Type B pancreatic cell (in vitro differentiated cells): ENCODE results near the gene ARHGEF37. TPM values are rescaled to one million over a fixed set of nuclear protein-coding genes. Genes with fewer than 3 reads are reported as not detected.

ENCODE experiments used
- DNase-seq: peaks from one replicate; pipeline ENCODE4 v3.0.0; 2021; ENCODE audit warnings: mixed read lengths; ENCODE audit not compliant: unreplicated experiment; ENCODE audit errors: extremely low spot score
- H3K27ac Mint-ChIP-seq: 2 replicates; pipeline ENCODE4 v1.8.0; 2021; ENCODE audit warnings: mild to moderate bottlenecking, mixed read lengths
- H3K27me3 Mint-ChIP-seq: 2 replicates; pipeline ENCODE4 v1.8.0; 2021; ENCODE audit warnings: mixed read lengths
- H3K36me3 Mint-ChIP-seq: 2 replicates; pipeline ENCODE4 v1.8.0; 2021; ENCODE audit warnings: mixed read lengths
- H3K4me1 Mint-ChIP-seq: one replicate; pipeline ENCODE4 v1.8.0; 2021; ENCODE audit warnings: mixed read lengths; ENCODE audit not compliant: unreplicated experiment
- H3K4me3 Mint-ChIP-seq: 2 replicates; pipeline ENCODE4 v1.8.0; 2021; ENCODE audit warnings: mild to moderate bottlenecking, mixed read lengths
- H3K9me3 Mint-ChIP-seq: 2 replicates; pipeline ENCODE4 v1.8.0; 2021; ENCODE audit warnings: mixed read lengths
- CTCF ChIP-seq: fragments of 200-600 bp; sonication (generic); conservative IDR thresholded peaks from 2 replicates; pipeline ENCODE4 v1.5.0; 2021; ENCODE audit warnings: antibody characterized with exemption, mild to moderate bottlenecking
- total RNA-seq: library from RNA; stranded (reverse); gene quantifications from 2 replicates; pipeline ENCODE4 v1.2.1, GENCODE V29; 2021; ENCODE audit warnings: low replicate concordance

ARHGEF37 gene
- total RNA-seq, 1 donor from 2014 or later: 7.1 TPM

GRCh38 chr5:149631506-149631905, 50.2 kb downstream of the ARHGEF37 start:
- no peaks in the 10 kb centered on the region for H3K9me3 Mint-ChIP-seq
- DNase-seq: no peak
- no peak overlapping the region for H3K27ac Mint-ChIP-seq
- no peaks in the 10 kb centered on the region for H3K27me3 Mint-ChIP-seq
- H3K36me3 Mint-ChIP-seq: no peaks in the 10 kb centered on the region
- no peak for TF ChIP-seq CTCF
- H3K4me3 Mint-ChIP-seq: no peak overlapping the region
- peaks cover 18% of the 10 kb centered on the region for H3K4me1 Mint-ChIP-seq

- H3K36me3 Mint-ChIP-seq: no peaks in the 10 kb centered on the region
- H3K9me3 Mint-ChIP-seq: no peaks in the 10 kb centered on the region
- peak overlapping the region; percentile 48 for H3K27ac Mint-ChIP-seq
- no peak overlapping the region for H3K4me3 Mint-ChIP-seq
- no peak for DNase-seq
- H3K27me3 Mint-ChIP-seq: peaks cover 2% of the 10 kb centered on the region
- H3K4me1 Mint-ChIP-seq: peaks cover 18% of the 10 kb centered on the region
- TF ChIP-seq CTCF: no peak
Measured at GRCh38 chr5:149632311-149633251, 51.3 kb downstream of the ARHGEF37 start.

GRCh38 chr5:149633476-149634350, 52.4 kb downstream of the ARHGEF37 start:
- Mint-ChIP-seq H3K4me1 (peaks cover 13% of the 10 kb centered on the region), H3K27ac (no peak overlapping the region), H3K9me3 (no peaks in the 10 kb centered on the region), H3K4me3 (no peak overlapping the region), H3K36me3 (no peaks in the 10 kb centered on the region), H3K27me3 (peaks cover 2% of the 10 kb centered on the region)
- no peak for TF ChIP-seq CTCF
- DNase-seq: no peak

- H3K4me1 Mint-ChIP-seq: peaks cover 17% of the 10 kb centered on the region
- peaks cover 5% of the 10 kb centered on the region for H3K27me3 Mint-ChIP-seq
- H3K4me3 Mint-ChIP-seq: no peak overlapping the region
- H3K27ac Mint-ChIP-seq: no peak overlapping the region
- no peaks in the 10 kb centered on the region for H3K9me3 Mint-ChIP-seq
- H3K36me3 Mint-ChIP-seq: no peaks in the 10 kb centered on the region
- TF ChIP-seq CTCF: no peak
- no peak for DNase-seq
Measured at GRCh38 chr5:149635394-149635793, 54.1 kb downstream of the ARHGEF37 start.

GRCh38 chr5:149636191-149636860, 55.0 kb downstream of the ARHGEF37 start:
- peaks cover 6% of the 10 kb centered on the region for H3K27me3 Mint-ChIP-seq
- no peak overlapping the region for H3K4me3 Mint-ChIP-seq
- H3K36me3 Mint-ChIP-seq: no peaks in the 10 kb centered on the region
- H3K27ac Mint-ChIP-seq: no peak overlapping the region
- no peak for DNase-seq
- no peak for TF ChIP-seq CTCF
- no peaks in the 10 kb centered on the region for H3K9me3 Mint-ChIP-seq
- H3K4me1 Mint-ChIP-seq: peaks cover 24% of the 10 kb centered on the region
